SW480 (cell line): ENCODE measurements around the gene BCO2.
"Not testable (repeated sequence)": the region's sequence is repeated elsewhere in the genome, so short reads cannot be mapped to it uniquely, and the experiment has no call there.

Source experiments
- DNase-seq: peaks from one replicate; pipeline ENCODE4 v3.0.0-alpha.2; 2016; ENCODE audit warnings: low spot score

The BCO2 gene

GRCh38 chr11:112174789-112175598, at the start of gene BCO2:
BCO2 (plus strand) TSS chr11:112175512; CDS start chr11:112175602, 90 bp downstream.
- peak; percentile 60 for DNase-seq

GRCh38 chr11:112127056-112127455, 48.3 kb upstream of the BCO2 start:
- DNase-seq: no peak

- peak; percentile 55 for DNase-seq
These were observed 46.7 kb upstream of the BCO2 start for GRCh38 chr11:112128483-112129121.

GRCh38 chr11:112129656-112130055, 45.7 kb upstream of the BCO2 start:
- DNase-seq: no peak

GRCh38 chr11:112132737-112133136, 42.6 kb upstream of the BCO2 start:
- peak; percentile 58 for DNase-seq

- no peak for DNase-seq
These were observed 40.8 kb upstream of the BCO2 start for GRCh38 chr11:112134473-112134872.

- DNase-seq: no peak
These were observed 31.7 kb upstream of the BCO2 start for GRCh38 chr11:112143597-112143996.

- no peak for DNase-seq
These were observed 24.8 kb upstream of the BCO2 start for GRCh38 chr11:112150517-112150916.

GRCh38 chr11:112156153-112156955, 19.0 kb upstream of the BCO2 start:
- DNase-seq: no peak

- DNase-seq: peak; percentile 98
These were observed 18.2 kb upstream of the BCO2 start for GRCh38 chr11:112156956-112157766.

- DNase-seq: no peak
These were observed 15.9 kb upstream of the BCO2 start for GRCh38 chr11:112159098-112160065.

- DNase-seq: no peak
These were observed 15.0 kb upstream of the BCO2 start for GRCh38 chr11:112160091-112160848.

- DNase-seq: no peak
These were observed 14.3 kb upstream of the BCO2 start for GRCh38 chr11:112161012-112161411.

GRCh38 chr11:112162200-112162599, 13.1 kb upstream of the BCO2 start:
- DNase-seq: not testable (repeated sequence)

GRCh38 chr11:112162761-112163546, 12.4 kb upstream of the BCO2 start:
- peak; percentile 29 for DNase-seq

GRCh38 chr11:112163875-112164685, 11.2 kb upstream of the BCO2 start, which contains the start of gene IL18:
IL18 (minus strand) TSS chr11:112164094; CDS start chr11:112155053, 9,041 bp downstream.
- DNase-seq: no peak

- DNase-seq: no peak
These were observed 10.3 kb upstream of the BCO2 start for GRCh38 chr11:112165049-112165448.

GRCh38 chr11:112166562-112166961, 8.8 kb upstream of the BCO2 start:
- DNase-seq: no peak
